Vagina (tissue), 2 donors: Measurements from ENCODE around the gene TTC28. TPM values are rescaled to one million over a fixed set of nuclear protein-coding genes. Genes with fewer than 3 reads are reported as not detected.

Source experiments
- DNase-seq, 2 donors: peaks; one replicate each; pipeline ENCODE4 v3.0.0-alpha.2; 2017; ENCODE audit errors: extremely low spot score in 2 of 2
- H3K27ac ChIP-seq: fragments of 200-600 bp; sonication (generic); one replicate; pipeline ENCODE4 v1.5.1; 2019
- H3K27me3 ChIP-seq: fragments of 200-600 bp; sonication (generic); one replicate; pipeline ENCODE4 v1.5.1; 2019
- H3K36me3 ChIP-seq, 2 donors: fragments of 200-600 bp; sonication (generic); one replicate each; pipeline ENCODE4 v1.5.1; 2017 to 2019
- H3K4me1 ChIP-seq: fragments of 200-600 bp; sonication (generic); one replicate; pipeline ENCODE4 v1.5.1; 2019
- H3K4me3 ChIP-seq, 2 donors: fragments of 200-600 bp; sonication (generic); 1 replicate in 1 of 2; 2 replicates in 1 of 2; pipeline ENCODE4 v1.5.1; 2016 to 2019
- H3K9me3 ChIP-seq: fragments of 200-600 bp; sonication (generic); one replicate; pipeline ENCODE4 v1.5.1; 2019
- POLR2A ChIP-seq, 2 donors: fragments of 450-650 bp; IDR thresholded peaks; one replicate each; pipeline ENCODE4 v1.6.1; 2017; ENCODE audit warnings: antibody characterized with exemption in 2 of 2, mild to moderate bottlenecking in 2 of 2, moderate library complexity in 2 of 2
- POLR2AphosphoS5 ChIP-seq, 2 donors: sonication (generic); formaldehyde crosslinking; IDR thresholded peaks; one replicate each; pipeline ENCODE4 v1.9.0; 2017; ENCODE audit warnings: antibody characterized with exemption in 2 of 2, mild to moderate bottlenecking in 2 of 2, low read depth in 1 of 2; ENCODE audit not compliant: insufficient read depth in 1 of 2
- intact Hi-C: fragments of 100-400 bp; cut with DNase I; formaldehyde crosslinking; loops from one replicate; pipeline ENCODE4 v1.15.1; 2023
- total RNA-seq: library from RNA; depleted of rRNA; stranded (reverse); fragments of >200 nt; gene quantifications from one replicate; pipeline ENCODE4 v1.2.3, GENCODE V29; 2016
- TF ChIP-seq, protein P1 (sequence below), 3 experiments: fragments of 450-650 bp in 2 of 3; fragments of 200-600 bp in 1 of 3; sonication (generic) in 1 of 3; IDR thresholded peaks; one replicate each; pipeline ENCODE4 v1.5.1; 2017 to 2019; ENCODE audit warnings: antibody characterized with exemption in 3 of 3, mild to moderate bottlenecking in 2 of 3, moderate library complexity in 2 of 3

Gene TTC28
- total RNA-seq, 1 donor from 2014 or later, result 41.7 TPM

DNA sequence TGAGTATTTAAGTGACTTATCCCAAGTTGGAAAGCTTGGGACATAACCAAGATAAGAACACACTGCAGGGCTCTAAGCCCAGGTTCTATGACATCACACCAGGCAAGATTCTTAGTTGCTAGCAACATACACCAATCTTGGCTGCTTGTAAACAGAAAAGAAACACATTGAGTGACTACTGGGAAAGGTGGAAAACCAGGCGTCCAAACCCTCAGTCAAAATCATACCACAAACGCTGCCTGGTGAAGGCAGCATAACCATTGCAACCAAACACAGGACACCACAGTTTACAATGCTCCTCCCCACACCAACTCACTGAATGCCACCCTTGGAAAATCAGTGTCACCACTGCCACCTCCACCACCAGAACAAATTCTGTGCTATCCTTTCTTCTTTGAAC, 379.9 kb downstream of the TTC28 start:
- TF ChIP-seq POLR2A (IDR thresholded peaks at IDR 0.05) (no peak), POLR2AphosphoS5 (IDR thresholded peaks at IDR 0.05; ENCODE audit: insufficient read depth in 1 of 2, low read depth in 1 of 2) (no peak)
- TF ChIP-seq, protein P1, sequence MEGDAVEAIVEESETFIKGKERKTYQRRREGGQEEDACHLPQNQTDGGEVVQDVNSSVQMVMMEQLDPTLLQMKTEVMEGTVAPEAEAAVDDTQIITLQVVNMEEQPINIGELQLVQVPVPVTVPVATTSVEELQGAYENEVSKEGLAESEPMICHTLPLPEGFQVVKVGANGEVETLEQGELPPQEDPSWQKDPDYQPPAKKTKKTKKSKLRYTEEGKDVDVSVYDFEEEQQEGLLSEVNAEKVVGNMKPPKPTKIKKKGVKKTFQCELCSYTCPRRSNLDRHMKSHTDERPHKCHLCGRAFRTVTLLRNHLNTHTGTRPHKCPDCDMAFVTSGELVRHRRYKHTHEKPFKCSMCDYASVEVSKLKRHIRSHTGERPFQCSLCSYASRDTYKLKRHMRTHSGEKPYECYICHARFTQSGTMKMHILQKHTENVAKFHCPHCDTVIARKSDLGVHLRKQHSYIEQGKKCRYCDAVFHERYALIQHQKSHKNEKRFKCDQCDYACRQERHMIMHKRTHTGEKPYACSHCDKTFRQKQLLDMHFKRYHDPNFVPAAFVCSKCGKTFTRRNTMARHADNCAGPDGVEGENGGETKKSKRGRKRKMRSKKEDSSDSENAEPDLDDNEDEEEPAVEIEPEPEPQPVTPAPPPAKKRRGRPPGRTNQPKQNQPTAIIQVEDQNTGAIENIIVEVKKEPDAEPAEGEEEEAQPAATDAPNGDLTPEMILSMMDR (IDR thresholded peaks at IDR 0.05), result no peak
- Histone ChIP-seq H3K9me3 (no peaks in the 10 kb centered on the region), H3K36me3 (no peaks in the 10 kb centered on the region), H3K27ac (no peak overlapping the region), H3K27me3 (no peaks in the 10 kb centered on the region), H3K4me3 (no peak overlapping the region), H3K4me1 (no peaks in the 10 kb centered on the region)
- DNase-seq, result no peak
- intact Hi-C loops, result no loop called here

DNA sequence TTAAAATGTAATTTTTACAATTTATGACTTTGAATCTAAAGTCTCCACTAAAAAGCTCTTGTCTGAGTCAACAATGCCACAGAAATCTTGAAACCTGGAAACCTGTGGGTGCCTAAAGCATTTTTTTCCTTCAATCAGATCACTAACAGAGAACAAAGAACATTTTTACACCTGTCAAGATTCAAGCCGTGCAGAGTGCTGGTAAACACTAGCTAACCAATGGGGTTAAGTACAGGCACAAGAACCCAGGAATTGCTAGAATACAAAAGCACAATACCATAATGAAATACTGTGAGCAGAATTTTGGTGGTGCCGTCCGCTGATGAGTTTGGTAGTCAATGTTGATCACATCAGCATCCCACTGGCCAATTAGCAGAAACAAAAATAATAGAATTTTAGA, 380.3 kb downstream of the TTC28 start:
- Histone ChIP-seq H3K9me3 (no peaks in the 10 kb centered on the region), H3K4me1 (no peaks in the 10 kb centered on the region), H3K27ac (no peak overlapping the region), H3K4me3 (no peak overlapping the region), H3K27me3 (no peaks in the 10 kb centered on the region), H3K36me3 (no peaks in the 10 kb centered on the region)
- TF ChIP-seq POLR2AphosphoS5 (IDR thresholded peaks at IDR 0.05; ENCODE audit: insufficient read depth in 1 of 2, low read depth in 1 of 2), result no peak
- no peak for DNase-seq
- intact Hi-C loops, result no loop called here

DNA sequence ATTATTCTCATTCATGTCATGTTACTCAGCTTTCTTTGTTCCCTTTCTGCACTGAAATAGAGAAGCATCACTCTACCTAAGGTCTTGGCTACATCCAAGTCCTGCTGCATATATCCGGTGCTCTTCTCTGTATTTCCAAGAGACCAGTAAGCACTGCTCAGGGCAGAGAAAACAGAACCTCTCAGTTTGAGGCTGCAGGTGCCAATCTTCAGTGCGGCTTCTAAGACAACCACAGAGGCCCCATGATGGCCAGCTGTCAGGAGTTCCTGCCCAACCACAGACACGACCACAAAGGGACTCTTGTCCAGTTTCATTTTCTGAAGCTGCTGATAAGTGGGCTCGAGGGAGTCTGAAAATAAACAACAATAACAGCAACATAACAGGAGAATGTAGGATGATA, 382.1 kb downstream of the TTC28 start:
- Histone ChIP-seq H3K27ac (no peak overlapping the region), H3K9me3 (no peaks in the 10 kb centered on the region), H3K4me3 (no peak overlapping the region), H3K4me1 (no peaks in the 10 kb centered on the region), H3K36me3 (no peaks in the 10 kb centered on the region), H3K27me3 (no peaks in the 10 kb centered on the region)
- no peak for DNase-seq
- intact Hi-C loops, result no loop called here
- TF ChIP-seq, protein P1 (IDR thresholded peaks at IDR 0.05), result no peak
- TF ChIP-seq POLR2AphosphoS5 (IDR thresholded peaks at IDR 0.05; ENCODE audit: insufficient read depth in 1 of 2, low read depth in 1 of 2) (no peak), POLR2A (IDR thresholded peaks at IDR 0.05) (no peak)

DNA sequence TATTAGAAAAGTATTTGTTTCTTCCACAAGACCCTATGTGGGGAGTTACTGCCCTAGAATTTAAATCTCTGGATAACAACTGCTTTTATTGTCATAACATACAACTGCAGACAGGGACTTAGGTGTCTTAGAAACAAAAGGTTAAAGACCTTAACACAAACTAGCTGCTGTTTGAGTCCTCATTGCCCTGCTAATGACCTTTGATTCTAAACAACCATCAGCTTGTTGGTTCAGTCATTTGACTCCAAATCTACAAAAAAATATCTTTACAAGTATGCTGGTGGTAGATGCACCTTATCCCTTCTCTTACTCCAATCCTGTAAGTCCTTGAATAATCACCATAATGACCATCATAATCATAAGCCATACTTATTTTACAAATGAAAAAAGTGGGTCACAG, 383.2 kb downstream of the TTC28 start:
- Histone ChIP-seq H3K27me3 (no peaks in the 10 kb centered on the region), H3K4me1 (no peaks in the 10 kb centered on the region), H3K4me3 (no peak overlapping the region), H3K9me3 (no peaks in the 10 kb centered on the region), H3K27ac (no peak overlapping the region), H3K36me3 (no peaks in the 10 kb centered on the region)
- TF ChIP-seq, protein P1 (IDR thresholded peaks at IDR 0.05), result no peak
- TF ChIP-seq POLR2A (IDR thresholded peaks at IDR 0.05), result no peak
- no peak for DNase-seq
- intact Hi-C loops, result no loop called here

DNA sequence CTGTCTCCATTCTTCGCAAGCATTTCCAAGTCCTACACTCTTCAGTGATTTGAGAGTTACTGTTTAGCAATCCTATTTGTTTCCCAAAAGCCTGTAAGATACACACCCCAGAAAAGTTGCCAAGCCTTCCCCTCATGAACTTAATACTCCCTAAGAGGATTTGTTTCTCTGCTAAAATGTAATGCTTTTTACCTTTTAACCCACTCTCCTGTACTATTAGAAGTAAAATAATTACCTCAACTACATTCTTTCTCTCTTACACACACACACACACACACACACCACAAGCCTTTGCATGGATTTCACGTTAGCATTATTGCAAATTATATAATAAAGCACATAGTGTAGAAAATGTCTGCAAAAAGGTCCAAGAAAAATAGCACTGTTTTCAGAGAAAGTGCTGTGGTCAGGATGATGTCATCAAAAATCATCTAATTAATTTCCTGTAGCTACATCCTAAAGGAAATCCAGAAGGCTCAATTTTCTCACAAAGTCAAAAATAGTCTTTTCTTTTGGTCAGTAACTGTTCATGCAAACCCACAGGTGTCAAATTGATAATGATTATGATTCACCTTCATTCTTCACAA, 396.5 kb downstream of the TTC28 start:
- H3K9me3 ChIP-seq, result no peaks in the 10 kb centered on the region
- no peaks in the 10 kb centered on the region for H3K27me3 ChIP-seq
- TF ChIP-seq POLR2A (IDR thresholded peaks at IDR 0.05), result no peak
- TF ChIP-seq, protein P1 (IDR thresholded peaks at IDR 0.05), result no peak
- no peak for TF ChIP-seq POLR2AphosphoS5 (IDR thresholded peaks at IDR 0.05; ENCODE audit: insufficient read depth in 1 of 2, low read depth in 1 of 2)
- H3K4me1 ChIP-seq, result peaks cover 25% of the 10 kb centered on the region
- H3K36me3 ChIP-seq, result no peaks in the 10 kb centered on the region
- H3K27ac ChIP-seq, result no peak overlapping the region
- intact Hi-C loops, result no loop called here
- no peak overlapping the region for H3K4me3 ChIP-seq
- DNase-seq, result no peak
